CD4-positive, alpha-beta T cell treated with Interleukin-6 at 100 ng/mL for 8 hours (primary cell): ENCODE results near the gene TNS1.
"Not testable (repeated sequence)": the region's sequence is repeated elsewhere in the genome, so short reads cannot be mapped to it uniquely, and the experiment has no call there.

ENCODE experiments used
- DNase-seq: peaks from one replicate; pipeline ENCODE4 v3.0.0-alpha.2; 2020; ENCODE audit warnings: mixed read lengths, low spot score

Gene TNS1

GRCh38 chr2:218029366-218030360 lies 26.9 kb upstream of the TNS1 start:
- no peak for DNase-seq

DNA sequence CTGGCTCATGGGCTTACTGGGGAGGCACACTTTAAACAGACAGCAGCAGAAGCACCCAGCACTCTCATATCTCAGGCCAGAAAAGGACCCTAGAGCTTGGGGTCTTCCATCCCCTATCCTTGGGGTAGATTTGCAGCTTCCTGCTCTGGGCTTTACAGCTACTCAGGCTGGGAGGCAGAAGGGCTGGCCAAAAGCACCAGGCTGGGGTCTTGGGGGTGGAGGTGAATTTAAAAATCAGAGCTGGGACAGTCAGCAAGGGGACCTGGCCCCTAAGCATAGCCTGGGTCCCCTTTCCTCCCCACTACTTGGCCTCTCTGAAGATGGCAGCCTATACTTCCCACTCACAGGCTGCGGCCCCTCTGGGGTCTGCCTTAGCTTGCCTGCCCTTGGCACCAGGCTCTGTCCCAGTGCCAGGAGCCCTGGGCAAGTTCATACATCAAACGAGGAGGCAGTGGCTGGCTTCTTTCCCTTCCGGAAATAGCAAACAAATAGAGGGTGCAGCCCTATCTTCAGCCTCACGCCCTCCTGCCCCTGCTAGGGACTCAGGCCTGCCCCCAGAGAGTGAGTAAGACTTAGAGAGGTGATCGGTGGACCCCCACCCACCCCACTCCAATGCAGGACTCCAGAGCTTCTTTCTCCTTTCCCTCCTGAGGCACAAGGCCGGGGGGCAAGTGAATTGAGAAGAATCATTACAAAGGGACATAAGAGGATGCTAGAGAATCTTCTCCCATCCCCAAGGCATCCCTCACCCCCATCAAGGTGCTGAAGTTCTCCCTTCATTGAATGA lies 26.0 kb upstream of the TNS1 start:
- no peak for DNase-seq

DNA sequence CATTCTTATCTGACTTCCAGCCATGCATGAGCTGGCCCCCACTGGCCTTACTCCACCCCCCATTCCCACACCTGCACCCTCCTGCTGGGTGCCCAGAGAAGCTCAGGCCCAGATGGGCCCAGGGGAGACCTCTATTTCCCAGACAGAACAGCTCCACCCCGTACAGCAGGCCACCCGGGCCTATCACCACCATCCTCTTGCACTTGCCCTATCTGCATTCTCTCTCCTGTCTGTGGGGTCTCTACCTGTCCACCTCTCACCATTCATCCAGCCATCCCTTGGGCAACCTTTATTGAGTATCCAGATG lies 25.3 kb upstream of the TNS1 start:
- DNase-seq = no peak

- no peak for DNase-seq
Measured at GRCh38 chr2:218027426-218028188, 24.8 kb upstream of the TNS1 start.

DNA sequence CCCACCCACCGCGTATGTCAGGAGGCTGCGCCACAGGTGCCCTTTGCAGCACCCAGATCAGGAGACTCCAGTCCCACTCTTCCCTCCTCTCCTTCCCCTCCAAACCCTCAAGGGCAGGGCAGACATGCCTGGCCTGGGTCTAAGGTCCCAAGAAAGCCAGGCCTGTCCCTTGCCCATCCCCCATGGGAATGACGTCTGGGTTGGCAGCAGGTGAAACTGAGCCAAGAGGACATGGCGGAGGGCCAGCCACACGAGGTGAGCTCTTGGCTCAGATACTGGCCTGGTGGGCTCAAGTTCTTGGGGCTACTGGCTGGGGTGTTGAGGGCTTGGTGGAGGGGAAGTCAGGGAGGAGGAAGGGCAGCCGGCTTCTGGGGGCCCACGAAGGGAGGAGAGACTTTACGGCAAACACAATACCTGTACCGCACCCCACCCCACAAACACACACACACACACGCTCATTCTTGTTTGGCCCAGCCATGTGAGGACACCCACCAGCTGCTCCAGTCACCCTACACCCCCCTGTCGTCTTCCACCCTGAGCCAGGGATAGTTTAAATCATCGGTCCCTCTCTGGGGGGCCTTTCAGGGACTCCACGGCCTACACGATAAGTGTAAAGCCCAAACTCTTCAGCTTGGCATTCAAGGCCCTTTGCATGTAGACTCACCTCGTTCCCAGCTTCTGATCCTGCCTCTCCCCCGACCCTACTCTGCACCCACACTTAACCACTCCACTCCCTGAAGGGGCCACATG lies 24.1 kb upstream of the TNS1 start:
- no peak for DNase-seq

DNA sequence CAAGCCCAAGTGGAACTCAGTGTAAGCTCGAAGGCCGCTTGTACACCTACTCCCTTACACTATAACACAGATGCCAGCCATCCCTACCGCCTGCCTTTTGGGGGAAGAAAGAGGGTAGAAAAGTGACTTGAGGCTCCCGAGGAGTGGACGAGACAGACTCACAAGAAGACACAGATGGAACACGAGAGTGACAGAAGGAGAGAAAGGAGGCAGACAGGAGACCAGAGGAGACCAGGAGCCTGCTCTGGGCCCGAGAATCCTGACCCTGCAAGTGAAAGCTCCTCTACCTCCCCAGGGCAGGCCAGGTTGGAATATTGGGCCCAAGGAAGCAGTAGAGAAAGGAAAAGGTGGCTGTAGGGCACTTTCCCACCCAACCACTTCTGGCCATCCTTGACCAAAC lies 23.4 kb upstream of the TNS1 start:
- DNase-seq = no peak

- no peak for DNase-seq
Measured at GRCh38 chr2:218024871-218025270, 22.1 kb upstream of the TNS1 start.

- no peak for DNase-seq
Measured at GRCh38 chr2:218024336-218024735, 21.5 kb upstream of the TNS1 start.

DNA sequence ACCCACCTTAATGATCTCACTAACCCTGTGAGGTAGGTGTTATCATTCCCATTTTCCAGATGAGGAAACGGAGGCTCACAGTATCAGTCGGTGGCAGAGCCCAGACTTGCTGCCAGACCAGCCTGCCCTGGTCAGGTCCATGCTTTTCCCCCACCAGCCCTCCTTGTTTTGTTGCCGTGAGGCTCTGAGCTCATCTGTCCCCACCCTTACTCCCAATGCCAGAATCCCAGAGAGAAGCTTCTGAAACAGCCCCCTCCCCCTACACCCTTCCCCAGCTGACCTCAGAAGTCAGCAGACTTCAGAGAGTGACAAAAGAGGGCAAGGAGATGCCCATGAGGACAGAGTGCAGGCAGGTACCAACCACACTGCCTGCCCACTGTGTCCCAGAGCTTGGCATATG lies 20.8 kb upstream of the TNS1 start:
- no peak for DNase-seq

DNA sequence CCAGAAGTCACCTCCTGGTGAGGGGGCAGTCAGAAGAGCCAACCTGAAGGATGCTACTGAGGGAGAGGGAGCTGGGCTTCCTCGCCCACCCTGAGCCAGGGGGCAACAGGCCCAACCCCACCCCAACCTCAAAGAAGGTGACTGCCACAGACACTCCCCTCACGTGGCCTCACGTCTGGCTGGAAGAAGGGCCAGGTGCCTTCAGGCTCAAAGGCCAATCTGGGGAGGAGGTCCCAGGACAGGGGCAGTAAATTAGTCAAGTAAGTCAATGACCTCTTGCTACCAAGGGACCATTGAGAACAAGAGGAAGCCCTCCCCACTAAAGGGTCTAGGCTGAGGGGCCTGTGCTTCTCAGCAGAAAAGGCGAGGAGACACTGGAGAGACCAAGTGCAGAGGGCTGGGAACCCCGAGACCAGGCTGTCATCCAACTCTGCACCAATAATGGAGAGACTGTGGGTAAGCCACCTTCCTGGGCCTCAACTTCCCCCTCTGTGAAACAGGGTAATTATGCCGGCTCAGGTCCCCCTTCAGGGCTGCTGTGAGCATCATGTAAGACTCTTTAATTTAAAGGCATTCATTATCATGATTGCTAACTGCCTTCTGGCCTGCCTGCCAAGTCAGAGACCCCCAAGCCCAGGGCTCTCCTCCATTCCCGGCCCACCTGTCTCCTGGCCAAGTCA lies 20.2 kb upstream of the TNS1 start:
- DNase-seq = no peak

GRCh38 chr2:218022131-218022850 lies 19.5 kb upstream of the TNS1 start:
- no peak for DNase-seq

DNA sequence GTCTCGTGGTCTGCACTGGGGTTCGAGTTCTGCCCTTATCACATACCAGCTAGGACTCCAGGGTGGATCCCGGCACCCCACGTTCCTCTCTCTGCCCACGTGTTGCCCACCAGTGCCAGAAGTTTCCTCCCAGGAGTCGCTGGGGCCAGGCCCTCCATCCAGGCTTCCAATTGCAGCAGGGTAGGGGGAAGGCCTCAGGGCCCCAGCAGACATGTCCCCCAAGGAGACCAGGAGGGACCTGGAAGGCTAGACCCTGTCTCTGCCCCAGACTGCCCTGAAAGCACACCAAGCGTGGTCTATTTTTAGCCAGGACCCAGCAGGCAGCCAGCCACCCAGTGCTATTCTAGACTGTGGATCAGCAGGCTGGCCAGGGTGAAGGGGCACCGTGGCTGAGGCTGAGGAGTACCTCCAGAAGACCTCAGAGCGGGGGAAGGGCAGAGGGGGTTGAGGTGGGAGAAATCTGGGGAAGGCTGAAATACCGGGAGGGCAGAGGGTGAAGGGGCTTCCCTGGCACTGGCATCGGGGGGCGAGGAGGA lies 18.8 kb upstream of the TNS1 start:
- no peak for DNase-seq

- no peak for DNase-seq
Measured at GRCh38 chr2:218020966-218021535, 18.3 kb upstream of the TNS1 start.

DNA sequence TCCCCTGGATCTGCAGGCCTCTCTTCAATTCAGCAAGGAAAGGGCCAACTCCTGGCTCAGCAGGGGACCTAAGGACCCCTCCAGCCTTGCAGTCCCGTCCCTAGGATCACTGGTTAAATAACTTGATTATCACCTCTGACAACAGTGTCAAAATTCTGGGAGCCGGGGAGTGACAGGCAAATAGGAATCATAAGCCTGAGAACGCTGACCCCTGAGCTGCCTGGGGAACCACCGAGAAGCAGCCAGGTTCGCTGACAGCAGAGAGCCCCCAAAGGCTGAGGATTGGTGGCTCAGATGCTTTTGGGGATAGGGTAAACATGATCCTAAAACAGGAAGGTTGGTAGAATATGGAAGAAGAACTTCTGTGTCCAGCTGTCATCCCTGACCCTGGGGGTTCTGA lies 17.5 kb upstream of the TNS1 start:
- no peak for DNase-seq

GRCh38 chr2:218019411-218020060 lies 16.7 kb upstream of the TNS1 start:
- no peak for DNase-seq

DNA sequence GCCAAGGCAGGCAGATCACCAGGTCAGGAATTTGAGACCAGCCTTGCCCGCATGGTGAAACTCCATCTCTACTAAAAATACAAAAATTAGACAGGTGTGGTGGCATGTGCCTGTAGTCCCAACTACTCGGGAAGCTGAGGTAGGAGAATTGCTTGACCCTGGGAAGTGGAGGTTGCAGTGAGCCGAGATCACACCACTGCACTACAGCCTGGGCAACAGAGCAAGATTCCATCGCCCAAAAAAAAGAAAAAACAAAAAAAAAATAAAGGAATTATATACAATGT lies 16.0 kb upstream of the TNS1 start:
- not testable (repeated sequence) for DNase-seq

DNA sequence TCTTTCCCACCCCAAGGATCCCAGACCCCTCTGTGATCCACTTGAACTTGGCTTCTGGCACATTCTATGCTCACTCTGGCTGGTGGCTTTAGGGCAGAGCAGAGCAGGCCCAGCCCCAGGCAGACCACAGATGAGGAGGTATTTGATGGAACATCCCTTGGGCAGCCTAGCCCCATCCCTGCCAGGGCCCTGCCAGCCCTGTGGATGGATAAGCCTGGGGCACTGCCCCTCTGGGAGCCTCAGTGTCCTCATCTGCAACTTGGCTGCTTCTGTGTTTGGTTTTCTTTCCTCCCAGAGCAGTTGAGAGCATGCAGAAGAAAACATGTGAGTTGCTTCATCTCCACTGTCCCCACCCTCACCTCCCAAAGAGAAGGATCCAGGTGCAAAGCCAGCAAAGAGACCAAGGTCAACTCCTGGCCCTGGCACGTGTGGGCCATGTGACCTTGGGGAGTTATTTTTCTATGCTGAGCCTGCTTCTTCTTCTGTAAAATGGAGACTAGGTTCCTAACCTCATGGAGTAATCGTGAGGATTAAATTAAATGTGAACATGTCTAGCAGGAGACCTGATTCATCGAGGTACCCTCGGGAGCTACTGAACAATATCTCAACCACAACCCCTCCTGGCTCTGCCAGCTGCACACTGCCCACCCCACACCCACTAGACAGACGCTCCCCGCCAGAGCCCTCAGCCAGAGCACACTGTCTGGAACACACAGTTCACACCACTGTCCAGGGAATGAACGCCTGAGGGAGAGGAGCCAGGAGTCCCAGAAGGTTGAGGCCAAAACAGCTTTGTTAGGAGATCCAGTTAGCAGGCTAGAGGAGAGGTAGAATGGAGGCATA lies 14.6 kb upstream of the TNS1 start:
- DNase-seq = no peak

DNA sequence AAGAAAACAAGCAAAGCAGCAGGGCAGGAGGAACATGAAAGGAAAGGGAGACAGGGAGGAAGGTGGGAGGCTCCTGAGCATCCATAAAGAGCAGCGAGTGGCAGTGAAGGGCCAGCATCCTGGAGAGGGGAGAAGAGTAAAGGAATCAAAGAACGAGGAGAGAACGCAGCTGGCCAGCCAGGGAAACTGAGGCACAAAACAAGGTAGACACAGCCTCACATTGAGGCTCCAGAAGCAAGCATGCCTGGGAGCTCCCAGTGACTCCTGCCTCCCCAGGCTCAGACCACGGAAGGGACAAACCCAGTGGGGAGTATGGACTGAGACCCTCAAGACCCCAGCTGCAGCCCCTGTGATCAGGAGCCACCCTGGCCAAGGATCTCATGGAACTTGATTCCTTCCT lies 14.0 kb upstream of the TNS1 start:
- no peak for DNase-seq
